Measurements from ENCODE around the gene YKT6.

The YKT6 gene
- 52.7 to 74.2 (median 70.4) reads per million in 3 donors for total RNA-seq

GRCh38 chr7:44200699-44201461 lies at the start of gene YKT6:
TSS of gene YKT6 (plus strand) at chr7:44200978. CDS start at chr7:44201136, 158 bp downstream.
- Histone ChIP-seq H3K4me1 (ENCODE audit: control insufficient read depth, insufficient read depth, low read length, poor library complexity, severe bottlenecking) (peaks cover 9% of the 10 kb centered on the region), H3K4me3 (ENCODE audit: insufficient read depth, low read depth, low read length, poor library complexity, severe bottlenecking) (peak within 1 kb of the TSS; percentile 81), H3K27me3 (replicated peaks; ENCODE audit: control insufficient read depth, insufficient read depth, low read length, poor library complexity, severe bottlenecking) (no peaks in the 10 kb centered on the region), H3K9me3 (ENCODE audit: control insufficient read depth, low read length) (no peaks in the 10 kb centered on the region), H3K36me3 (ENCODE audit: control insufficient read depth, insufficient read depth, low read length) (peaks cover 15% of the 10 kb centered on the region), H3K27ac (ENCODE audit: insufficient read depth, low read length, poor library complexity, severe bottlenecking) (peak within 1 kb of the TSS; percentile 75)
- peak; percentile 88 to 94 (median 89) for DNase-seq

GRCh38 chr7:44151956-44152355 lies 48.8 kb upstream of the YKT6 start:
- no peaks in the 10 kb centered on the region for H3K36me3 ChIP-seq (ENCODE audit: control insufficient read depth, insufficient read depth, low read length)
- no peak for DNase-seq
- no peaks in the 10 kb centered on the region for H3K4me1 ChIP-seq (ENCODE audit: control insufficient read depth, insufficient read depth, low read length, poor library complexity, severe bottlenecking)
- no peak overlapping the region for H3K4me3 ChIP-seq (ENCODE audit: insufficient read depth, low read depth, low read length, poor library complexity, severe bottlenecking)
- no peaks in the 10 kb centered on the region for H3K27me3 ChIP-seq (replicated peaks; ENCODE audit: control insufficient read depth, insufficient read depth, low read length, poor library complexity, severe bottlenecking)
- no peaks in the 10 kb centered on the region for H3K9me3 ChIP-seq (ENCODE audit: control insufficient read depth, low read length)
- no peak overlapping the region for H3K27ac ChIP-seq (ENCODE audit: insufficient read depth, low read length, poor library complexity, severe bottlenecking)

- Histone ChIP-seq H3K36me3 (ENCODE audit: control insufficient read depth, insufficient read depth, low read length) (no peaks in the 10 kb centered on the region), H3K4me1 (ENCODE audit: control insufficient read depth, insufficient read depth, low read length, poor library complexity, severe bottlenecking) (no peaks in the 10 kb centered on the region), H3K27ac (ENCODE audit: insufficient read depth, low read length, poor library complexity, severe bottlenecking) (no peak overlapping the region), H3K27me3 (replicated peaks; ENCODE audit: control insufficient read depth, insufficient read depth, low read length, poor library complexity, severe bottlenecking) (no peaks in the 10 kb centered on the region), H3K9me3 (ENCODE audit: control insufficient read depth, low read length) (no peaks in the 10 kb centered on the region), H3K4me3 (ENCODE audit: insufficient read depth, low read depth, low read length, poor library complexity, severe bottlenecking) (no peak overlapping the region)
- no peak for DNase-seq
These were observed 47.5 kb upstream of the YKT6 start for GRCh38 chr7:44152971-44153947.

- Histone ChIP-seq H3K9me3 (ENCODE audit: control insufficient read depth, low read length) (no peaks in the 10 kb centered on the region), H3K27me3 (replicated peaks; ENCODE audit: control insufficient read depth, insufficient read depth, low read length, poor library complexity, severe bottlenecking) (no peaks in the 10 kb centered on the region), H3K36me3 (ENCODE audit: control insufficient read depth, insufficient read depth, low read length) (no peaks in the 10 kb centered on the region), H3K4me1 (ENCODE audit: control insufficient read depth, insufficient read depth, low read length, poor library complexity, severe bottlenecking) (no peaks in the 10 kb centered on the region), H3K4me3 (ENCODE audit: insufficient read depth, low read depth, low read length, poor library complexity, severe bottlenecking) (no peak overlapping the region), H3K27ac (ENCODE audit: insufficient read depth, low read length, poor library complexity, severe bottlenecking) (no peak overlapping the region)
- no peak for DNase-seq
These were observed 46.8 kb upstream of the YKT6 start for GRCh38 chr7:44153948-44154335.

GRCh38 chr7:44154703-44155102 lies 46.1 kb upstream of the YKT6 start:
- H3K9me3 ChIP-seq (ENCODE audit: control insufficient read depth, low read length): no peaks in the 10 kb centered on the region
- H3K4me1 ChIP-seq (ENCODE audit: control insufficient read depth, insufficient read depth, low read length, poor library complexity, severe bottlenecking): no peaks in the 10 kb centered on the region
- no peak overlapping the region for H3K4me3 ChIP-seq (ENCODE audit: insufficient read depth, low read depth, low read length, poor library complexity, severe bottlenecking)
- DNase-seq: no peak
- H3K27ac ChIP-seq (ENCODE audit: insufficient read depth, low read length, poor library complexity, severe bottlenecking): no peak overlapping the region
- H3K27me3 ChIP-seq (replicated peaks; ENCODE audit: control insufficient read depth, insufficient read depth, low read length, poor library complexity, severe bottlenecking): no peaks in the 10 kb centered on the region
- no peaks in the 10 kb centered on the region for H3K36me3 ChIP-seq (ENCODE audit: control insufficient read depth, insufficient read depth, low read length)

- H3K36me3 ChIP-seq (ENCODE audit: control insufficient read depth, insufficient read depth, low read length): no peaks in the 10 kb centered on the region
- H3K4me1 ChIP-seq (ENCODE audit: control insufficient read depth, insufficient read depth, low read length, poor library complexity, severe bottlenecking): no peaks in the 10 kb centered on the region
- no peaks in the 10 kb centered on the region for H3K27me3 ChIP-seq (replicated peaks; ENCODE audit: control insufficient read depth, insufficient read depth, low read length, poor library complexity, severe bottlenecking)
- no peak overlapping the region for H3K27ac ChIP-seq (ENCODE audit: insufficient read depth, low read length, poor library complexity, severe bottlenecking)
- H3K4me3 ChIP-seq (ENCODE audit: insufficient read depth, low read depth, low read length, poor library complexity, severe bottlenecking): no peak overlapping the region
- no peak for DNase-seq
- no peaks in the 10 kb centered on the region for H3K9me3 ChIP-seq (ENCODE audit: control insufficient read depth, low read length)
These were observed 45.3 kb upstream of the YKT6 start for GRCh38 chr7:44155191-44156185.

GRCh38 chr7:44156453-44157010 lies 44.2 kb upstream of the YKT6 start:
- DNase-seq: no peak
- no peak overlapping the region for H3K4me3 ChIP-seq (ENCODE audit: insufficient read depth, low read depth, low read length, poor library complexity, severe bottlenecking)

GRCh38 chr7:44157116-44158080 lies 43.4 kb upstream of the YKT6 start:
- H3K27me3 ChIP-seq (replicated peaks; ENCODE audit: control insufficient read depth, insufficient read depth, low read length, poor library complexity, severe bottlenecking): no peaks in the 10 kb centered on the region
- no peak overlapping the region for H3K4me3 ChIP-seq (ENCODE audit: insufficient read depth, low read depth, low read length, poor library complexity, severe bottlenecking)
- no peaks in the 10 kb centered on the region for H3K4me1 ChIP-seq (ENCODE audit: control insufficient read depth, insufficient read depth, low read length, poor library complexity, severe bottlenecking)
- DNase-seq: no peak
- no peaks in the 10 kb centered on the region for H3K36me3 ChIP-seq (ENCODE audit: control insufficient read depth, insufficient read depth, low read length)
- H3K27ac ChIP-seq (ENCODE audit: insufficient read depth, low read length, poor library complexity, severe bottlenecking): no peak overlapping the region
- no peaks in the 10 kb centered on the region for H3K9me3 ChIP-seq (ENCODE audit: control insufficient read depth, low read length)

More at GRCh38 chr7:44156453-44157010, 44.2 kb upstream of the YKT6 start:
- H3K27me3 ChIP-seq (replicated peaks; ENCODE audit: control insufficient read depth, insufficient read depth, low read length, poor library complexity, severe bottlenecking): no peaks in the 10 kb centered on the region
- no peaks in the 10 kb centered on the region for H3K4me1 ChIP-seq (ENCODE audit: control insufficient read depth, insufficient read depth, low read length, poor library complexity, severe bottlenecking)
- no peaks in the 10 kb centered on the region for H3K9me3 ChIP-seq (ENCODE audit: control insufficient read depth, low read length)
- no peak overlapping the region for H3K27ac ChIP-seq (ENCODE audit: insufficient read depth, low read length, poor library complexity, severe bottlenecking)
- no peaks in the 10 kb centered on the region for H3K36me3 ChIP-seq (ENCODE audit: control insufficient read depth, insufficient read depth, low read length)
